Mammary epithelial cell (primary cell): ENCODE results near the gene KLF5.

Experiments
- EZH2 ChIP-seq: IDR thresholded peaks from 2 replicates; pipeline ENCODE4 v1.6.1; 2012; ENCODE audit warnings: low read length, inconsistent platforms, borderline replicate concordance
- TF ChIP-seq, protein P1 (sequence below), 2 donors: IDR thresholded peaks in 1 of 2; conservative IDR thresholded peaks in 1 of 2; 2 replicates each; pipeline ENCODE4 v1.5.1; 2011 to 2012; ENCODE audit warnings: inconsistent platforms in 2 of 2, low read length in 2 of 2, mild to moderate bottlenecking in 2 of 2, control low read depth in 1 of 2, low read depth in 1 of 2; ENCODE audit not compliant: insufficient read depth in 1 of 2; ENCODE audit errors: extremely low read depth in 1 of 2

GRCh38 chr13:73073050-73073449 is 14.2 kb downstream of the KLF5 start:
- TF ChIP-seq, protein P1, sequence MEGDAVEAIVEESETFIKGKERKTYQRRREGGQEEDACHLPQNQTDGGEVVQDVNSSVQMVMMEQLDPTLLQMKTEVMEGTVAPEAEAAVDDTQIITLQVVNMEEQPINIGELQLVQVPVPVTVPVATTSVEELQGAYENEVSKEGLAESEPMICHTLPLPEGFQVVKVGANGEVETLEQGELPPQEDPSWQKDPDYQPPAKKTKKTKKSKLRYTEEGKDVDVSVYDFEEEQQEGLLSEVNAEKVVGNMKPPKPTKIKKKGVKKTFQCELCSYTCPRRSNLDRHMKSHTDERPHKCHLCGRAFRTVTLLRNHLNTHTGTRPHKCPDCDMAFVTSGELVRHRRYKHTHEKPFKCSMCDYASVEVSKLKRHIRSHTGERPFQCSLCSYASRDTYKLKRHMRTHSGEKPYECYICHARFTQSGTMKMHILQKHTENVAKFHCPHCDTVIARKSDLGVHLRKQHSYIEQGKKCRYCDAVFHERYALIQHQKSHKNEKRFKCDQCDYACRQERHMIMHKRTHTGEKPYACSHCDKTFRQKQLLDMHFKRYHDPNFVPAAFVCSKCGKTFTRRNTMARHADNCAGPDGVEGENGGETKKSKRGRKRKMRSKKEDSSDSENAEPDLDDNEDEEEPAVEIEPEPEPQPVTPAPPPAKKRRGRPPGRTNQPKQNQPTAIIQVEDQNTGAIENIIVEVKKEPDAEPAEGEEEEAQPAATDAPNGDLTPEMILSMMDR (conservative IDR thresholded peaks at IDR 0.05 in 1 of 2, IDR thresholded peaks at IDR 0.05 in 1 of 2; ENCODE audit: extremely low read depth in 1 of 2, insufficient read depth in 1 of 2, low read depth in 1 of 2, low read length in 2 of 2), result no peak
- TF ChIP-seq EZH2, result no peak
